WTC11 (cell line): Measurements from ENCODE around the gene SMARCA4. TPM values are rescaled to one million over a fixed set of nuclear protein-coding genes. Genes with fewer than 3 reads are reported as not detected.
"Not testable (repeated sequence)": the region's sequence is repeated elsewhere in the genome, so short reads cannot be mapped to it uniquely, and the experiment has no call there.

Experiments
- ATAC-seq: fragments of 200-7000 bp; cut with Tn5 transposase; 2 replicates; pipeline ENCODE4 v1.10.0; 2021; ENCODE audit warnings: mild to moderate bottlenecking, moderate library complexity
- CTCF ChIA-PET: fragments of 300-600 bp; sonication (Branson Sonifier 250); formaldehyde crosslinking; loops from one replicate; lab custom pipeline; 2021; ENCODE audit warnings: antibody characterized with exemption; lab: Charles Lee
- POLR2A ChIA-PET: fragments of 350-600 bp; sonication (Branson Sonifier 250); formaldehyde crosslinking; loops from one replicate; lab custom pipeline; 2021; ENCODE audit warnings: antibody characterized with exemption; lab: Charles Lee
- DNase-seq: peaks from one replicate; pipeline ENCODE4 v3.0.0; 2021; ENCODE audit warnings: low spot score
- H3K27ac Mint-ChIP-seq: 2 replicates; pipeline ENCODE4 v1.8.0; 2021; ENCODE audit warnings: mixed read lengths
- H3K27me3 Mint-ChIP-seq: 2 replicates; pipeline ENCODE4 v1.8.0; 2021; ENCODE audit warnings: low read depth, mild to moderate bottlenecking, moderate library complexity, mixed read lengths
- H3K36me3 Mint-ChIP-seq: 2 replicates; pipeline ENCODE4 v1.8.0; 2021; ENCODE audit warnings: mixed read lengths
- H3K4me1 Mint-ChIP-seq: 2 replicates; pipeline ENCODE4 v1.8.0; 2022; ENCODE audit warnings: mixed read lengths
- H3K4me3 Mint-ChIP-seq: 2 replicates; pipeline ENCODE4 v1.8.0; 2021; ENCODE audit warnings: mild to moderate bottlenecking, moderate library complexity, mixed read lengths
- H3K9me3 Mint-ChIP-seq: 2 replicates; pipeline ENCODE4 v1.8.0; 2021; ENCODE audit warnings: mixed read lengths
- AFF4 ChIP-seq: sonication (generic); formaldehyde crosslinking; IDR thresholded peaks from 2 replicates; pipeline ENCODE4 v1.8.1; 2023; ENCODE audit warnings: mild to moderate bottlenecking, missing genetic modification reagents, borderline replicate concordance
- CREB1 ChIP-seq: sonication (generic); formaldehyde crosslinking; IDR thresholded peaks from 2 replicates; pipeline ENCODE4 v1.8.0; 2023; ENCODE audit warnings: mild to moderate bottlenecking, missing genetic modification reagents
- ERG ChIP-seq: fragments of 250-450 bp; sonication (Bioruptor Pico); IDR thresholded peaks from 2 replicates; pipeline ENCODE4 v1.8.0; 2021; ENCODE audit warnings: mild to moderate bottlenecking
- FOXJ3 ChIP-seq: sonication (generic); formaldehyde crosslinking; IDR thresholded peaks from 2 replicates; pipeline ENCODE4 v1.9.0; 2021; ENCODE audit warnings: missing genetic modification reagents, mild to moderate bottlenecking, borderline replicate concordance
- GRHL2 ChIP-seq: fragments of 250-450 bp; sonication (Bioruptor Pico); IDR thresholded peaks from 2 replicates; pipeline ENCODE4 v1.8.0; 2022; ENCODE audit warnings: mild to moderate bottlenecking, moderate library complexity; ENCODE audit not compliant: insufficient replicate concordance, severe bottlenecking
- MAX ChIP-seq: sonication (generic); formaldehyde crosslinking; IDR thresholded peaks from 2 replicates; pipeline ENCODE4 v1.8.0; 2022; ENCODE audit warnings: mild to moderate bottlenecking, missing genetic modification reagents
- NFATC4 ChIP-seq: fragments of 250-450 bp; sonication (Bioruptor Pico); IDR thresholded peaks from 2 replicates; pipeline ENCODE4 v1.9.0; 2021; ENCODE audit warnings: mild to moderate bottlenecking
- OVOL2 ChIP-seq: fragments of 250-450 bp; sonication (Bioruptor Pico); IDR thresholded peaks from 2 replicates; pipeline ENCODE4 v1.9.0; 2021; ENCODE audit warnings: mild to moderate bottlenecking, borderline replicate concordance
- SMAD3 ChIP-seq: sonication (generic); formaldehyde crosslinking; IDR thresholded peaks from 2 replicates; pipeline ENCODE4 v1.8.0; 2022; ENCODE audit warnings: missing genetic modification reagents, mild to moderate bottlenecking, borderline replicate concordance
- SOX15 ChIP-seq: fragments of 250-450 bp; sonication (Bioruptor Pico); IDR thresholded peaks from 2 replicates; pipeline ENCODE4 v1.9.0; 2021; ENCODE audit warnings: mild to moderate bottlenecking
- STAT6 ChIP-seq: sonication (generic); formaldehyde crosslinking; conservative IDR thresholded peaks from 2 replicates; pipeline ENCODE4 v1.8.1; 2023; ENCODE audit warnings: mild to moderate bottlenecking, low read depth, missing genetic modification reagents, moderate library complexity
- TCF7 ChIP-seq: sonication (generic); formaldehyde crosslinking; IDR thresholded peaks from 2 replicates; pipeline ENCODE4 v1.8.0; 2022; ENCODE audit warnings: mild to moderate bottlenecking, low read depth, missing genetic modification reagents, moderate library complexity
- TEAD1 ChIP-seq: sonication (generic); formaldehyde crosslinking; IDR thresholded peaks from 2 replicates; pipeline ENCODE4 v1.8.0; 2022; ENCODE audit warnings: mild to moderate bottlenecking, missing genetic modification reagents
- USF1 ChIP-seq: sonication (generic); formaldehyde crosslinking; IDR thresholded peaks from 2 replicates; pipeline ENCODE4 v1.8.0; 2022; ENCODE audit warnings: mild to moderate bottlenecking, missing genetic modification reagents
- total RNA-seq: library from RNA; stranded (reverse); gene quantifications from 3 replicates; pipeline ENCODE4 v1.2.3, GENCODE V29; 2021

The SMARCA4 gene
- total RNA-seq, 1 experiment from 2014 or later = 295 TPM

- TF ChIP-seq NFATC4 (CRISPR knock-in tag) = no peak
- TF ChIP-seq SOX15 (CRISPR knock-in tag) = no peak
- TF ChIP-seq OVOL2 (CRISPR knock-in tag) = no peak
- TF ChIP-seq TCF7 (CRISPR knock-in tag) = no peak
- TF ChIP-seq, all 79 proteins: peak for 0
Measured at GRCh38 chr19:11096210-11096841, 135.5 kb downstream of the SMARCA4 start (continued).

- CTCF ChIA-PET = interaction anchor here (1.7 kb wide), 1 partner anchor 62 kb away, joined by 10 read pairs; no protein-coding TSS in a partner anchor
- H3K4me3 Mint-ChIP-seq, POLR2A ChIA-PET, H3K9me3 Mint-ChIP-seq, H3K27me3 Mint-ChIP-seq, DNase-seq, ATAC-seq: not testable (repeated sequence)
- H3K27ac Mint-ChIP-seq = peak overlapping the region; percentile 85
- peaks cover 69% of the 10 kb centered on the region for H3K36me3 Mint-ChIP-seq
- H3K4me1 Mint-ChIP-seq = peaks cover 35% of the 10 kb centered on the region
Measured at GRCh38 chr19:11097367-11097766, 136.5 kb downstream of the SMARCA4 start.

GRCh38 chr19:11098327-11098726 lies 137.5 kb downstream of the SMARCA4 start:
- CTCF ChIA-PET = no interaction called here
- H3K36me3 Mint-ChIP-seq = peaks cover 74% of the 10 kb centered on the region

More at GRCh38 chr19:11098327-11098726, 137.5 kb downstream of the SMARCA4 start:
- H3K9me3 Mint-ChIP-seq = no peaks in the 10 kb centered on the region
- H3K4me3 Mint-ChIP-seq = no peak overlapping the region
- POLR2A ChIA-PET = no interaction called here
- TF ChIP-seq CREB1 (CRISPR knock-in tag) (no peak), TCF7 (CRISPR knock-in tag) (no peak), GRHL2 (CRISPR knock-in tag) (no peak), FOXJ3 (CRISPR knock-in tag) (no peak), TEAD1 (CRISPR knock-in tag) (no peak), ERG (CRISPR knock-in tag) (no peak), STAT6 (no peak), MAX (CRISPR knock-in tag) (no peak), SMAD3 (CRISPR knock-in tag) (no peak), USF1 (CRISPR knock-in tag) (no peak), AFF4 (CRISPR knock-in tag) (no peak)
- TF ChIP-seq, all 79 proteins: peak for 0
- H3K4me1 Mint-ChIP-seq = peaks cover 26% of the 10 kb centered on the region
- H3K27ac Mint-ChIP-seq = no peak overlapping the region
- no peak for ATAC-seq
- no peaks in the 10 kb centered on the region for H3K27me3 Mint-ChIP-seq
- no peak for DNase-seq
